Vagina (tissue), 2 donors: ENCODE results near the gene PAX6.

Experiments used
- CTCF ChIP-seq, 3 experiments: fragments of 450-650 bp in 2 of 3; fragments of 200-600 bp in 1 of 3; sonication (generic) in 1 of 3; IDR thresholded peaks; one replicate each; pipeline ENCODE4 v1.5.1; 2017 to 2019; ENCODE audit warnings: antibody characterized with exemption in 3 of 3, mild to moderate bottlenecking in 2 of 3, moderate library complexity in 2 of 3
- POLR2A ChIP-seq, 2 donors: fragments of 450-650 bp; IDR thresholded peaks; one replicate each; pipeline ENCODE4 v1.6.1; 2017; ENCODE audit warnings: antibody characterized with exemption in 2 of 2, mild to moderate bottlenecking in 2 of 2, moderate library complexity in 2 of 2
- POLR2AphosphoS5 ChIP-seq, 2 donors: sonication (generic); formaldehyde crosslinking; IDR thresholded peaks; one replicate each; pipeline ENCODE4 v1.9.0; 2017; ENCODE audit warnings: antibody characterized with exemption in 2 of 2, mild to moderate bottlenecking in 2 of 2, low read depth in 1 of 2; ENCODE audit not compliant: insufficient read depth in 1 of 2

GRCh38 chr11:31798057-31798553 is 13.0 kb downstream of the PAX6 start:
- TF ChIP-seq POLR2AphosphoS5 (IDR thresholded peaks at IDR 0.05; ENCODE audit: insufficient read depth in 1 of 2, low read depth in 1 of 2) (no peak), CTCF (IDR thresholded peaks at IDR 0.05) (no peak), POLR2A (IDR thresholded peaks at IDR 0.05) (no peak)
